Heart left ventricle (tissue), 16 donors: ENCODE measurements around the gene NAP1L4. TPM values are rescaled to one million over a fixed set of nuclear protein-coding genes. Genes with fewer than 3 reads are reported as not detected.
A peak's percentile ranks its signal among the peaks of the same experiment; 100 is the strongest.

Experiments
- ATAC-seq, 4 donors: fragments of 200-7000 bp; cut with Tn5 transposase; one replicate each; pipeline ENCODE4 v1.9.1; 2020 to 2022; ENCODE audit warnings: moderate library complexity in 4 of 4, mild to moderate bottlenecking in 3 of 4, moderate number of reproducible peaks in 1 of 4
- DNase-seq, 5 donors: peaks; one replicate each; pipeline ENCODE4 v3.0.0-alpha.2; 2020
- H3K27ac ChIP-seq, 12 donors: fragments of 200-600 bp; sonication (generic) in 4 of 12; one replicate each; pipeline versions ENCODE4 v1.5.0 to v1.8.0; 2016 to 2022; ENCODE audit warnings: mild to moderate bottlenecking in 2 of 12
- H3K27me3 ChIP-seq, 9 donors: fragments of 200-600 bp; sonication (generic) in 2 of 9; one replicate each; pipeline versions ENCODE4 v1.5.1 to v1.8.0; 2016 to 2022; ENCODE audit warnings: mild to moderate bottlenecking in 3 of 9
- H3K36me3 ChIP-seq, 9 donors: fragments of 200-600 bp; sonication (generic) in 2 of 9; one replicate each; pipeline versions ENCODE4 v1.5.0 to v1.8.0; 2018 to 2022; ENCODE audit warnings: mild to moderate bottlenecking in 2 of 9
- H3K4me1 ChIP-seq, 12 donors: fragments of 200-600 bp; sonication (generic) in 4 of 12; one replicate each; pipeline versions ENCODE4 v1.5.0 to v1.8.0; 2016 to 2022; ENCODE audit warnings: mild to moderate bottlenecking in 3 of 12
- H3K4me3 ChIP-seq, 12 donors: fragments of 200-600 bp; sonication (generic) in 4 of 12; one replicate each; pipeline versions ENCODE4 v1.5.0 to v1.8.0; 2017 to 2022; ENCODE audit warnings: mild to moderate bottlenecking in 9 of 12, moderate library complexity in 4 of 12
- H3K9me3 ChIP-seq, 12 donors: fragments of 200-600 bp; sonication (generic) in 4 of 12; one replicate each; pipeline versions ENCODE4 v1.5.0 to v1.8.0; 2016 to 2022; ENCODE audit warnings: mild to moderate bottlenecking in 1 of 12
- CTCF ChIP-seq, 12 donors: fragments of 200-600 bp; sonication (generic) in 4 of 12; IDR thresholded peaks; one replicate each; pipeline versions ENCODE4 v1.5.0 to v1.8.0; 2018 to 2022; ENCODE audit warnings: antibody characterized with exemption in 12 of 12, mild to moderate bottlenecking in 5 of 12
- POLR2A ChIP-seq, 2 donors: fragments of 450-650 bp; IDR thresholded peaks; one replicate each; pipeline ENCODE4 v1.6.1; 2017; ENCODE audit warnings: antibody characterized with exemption in 2 of 2, mild to moderate bottlenecking in 2 of 2, moderate library complexity in 2 of 2
- WGBS, 4 donors: extraction: QIAGEN DNeasy Blood & Tissue Kit in 2 of 4; methylation state at CpG; one replicate each; pipeline versions ENCODE4 v1.1.5 to v1.1.7; 2013 to 2018; 5-methylcytosine and 5-hydroxymethylcytosine counted together
- intact Hi-C, 10 donors: fragments of 100-400 bp; cut with DNase I; formaldehyde crosslinking; loops; one replicate each; pipeline versions ENCODE4 v1.11.1 to v1.14.2; 2022
- polyA plus RNA-seq, 2 donors: library from polyadenylated mRNA; stranded (reverse); fragments of 200-250 nt; gene quantifications; one replicate each; pipeline ENCODE4 v1.2.3, GENCODE V29; 2013
- total RNA-seq, 9 donors: library from RNA; depleted of rRNA in 2 of 9; stranded (reverse); fragments of >200 nt in 2 of 9; fragmentation: NEBNext Ultra II Directional in 3 of 9; extraction: Animal tissue kit (Norgen Biotek cat#: 25700) in 3 of 9; gene quantifications; one replicate each; pipeline versions ENCODE4 v1.1.0 to v1.2.4, GENCODE V29; 2016 to 2023
- donor health status: ischemic (EF 13 %, LVEDD 7.1; RV severe dilation, severe dysfunction).
- donor health status: healthy with polysubstance abuse.
- donor health status: DM: no; HTN: yes; CAD: no.
- donor health status: DM: no; HTN: no; CAD: no.
- donor health status: ischemic (EF 25% LVEDD 6.9; RV normal size, moderate dysfunction).
- donor health status: ischemic (EF 25% LVEDD 5.7; RV mildly dilated, moderate dysfunction).
- donor health status: healthy.
- donor health status: DM: yes; HTN: yes; CAD: no.
- donor health status: ischemic (EF 35%, LVEDD 5.7; RV mildly dilated, moderate dysfunction).
- donor health status: nonischemic (EF 11% LVEDD 7.7; RV severe dilation, severe dysfunction).
- donor health status: DM: yes; HTN: yes; CAD: no.
- donor health status: PGD.
- donor health status: ischemic (EF 29% LVEDD 5.4; RV normal size, mild dysfunction).
- donor health status: nonischemic (EF 23%, LVEDD 6.1; RV moderate dilation, normal function).

The NAP1L4 gene
- total and polyA plus RNA-seq, 11 donors: 119 to 216 (median 167) TPM

GRCh38 chr11:2916114-2916891 lies 75.8 kb downstream of the NAP1L4 start:
- peaks cover 0 to 52% (median 9%) of the 10 kb centered on the region in 12 donors for H3K4me1 ChIP-seq
- no peak for ATAC-seq
- no peak overlapping the region for H3K4me3 ChIP-seq
- H3K9me3 ChIP-seq: no peaks in the 10 kb centered on the region
- 83 to 88% (median 85%) methylated on average over 9 to 20 of the region's 20 CpGs for WGBS, 4 donors
- no peak for DNase-seq
- H3K36me3 ChIP-seq: no peaks in the 10 kb centered on the region
- peak overlapping the region in 1 of 12 donors; percentile 7 for H3K27ac ChIP-seq
- TF ChIP-seq POLR2A (IDR thresholded peaks at IDR 0.05) (no peak), CTCF (IDR thresholded peaks at IDR 0.05) (no peak)
- no peaks in the 10 kb centered on the region for H3K27me3 ChIP-seq
- intact Hi-C loops: no loop called here

GRCh38 chr11:2915473-2915872 lies 76.7 kb downstream of the NAP1L4 start:
- Histone ChIP-seq H3K36me3 (no peaks in the 10 kb centered on the region), H3K4me3 (no peak overlapping the region), H3K4me1 (peaks cover 0 to 54% (median 9%) of the 10 kb centered on the region in 12 donors), H3K27ac (peak overlapping the region in 1 of 12 donors; percentile 7), H3K9me3 (no peaks in the 10 kb centered on the region), H3K27me3 (no peaks in the 10 kb centered on the region)
- TF ChIP-seq CTCF (IDR thresholded peaks at IDR 0.05): no peak
- no peak for TF ChIP-seq POLR2A (IDR thresholded peaks at IDR 0.05)
- ATAC-seq (no peak), DNase-seq (no peak)
- intact Hi-C loops: no loop called here
- WGBS, 4 donors: 85 to 96% (median 90%) methylated on average over 4 to 11 of the region's 11 CpGs

GRCh38 chr11:2914455-2915195 lies 77.5 kb downstream of the NAP1L4 start:
- no peaks in the 10 kb centered on the region for H3K36me3 ChIP-seq
- ATAC-seq (peak; percentile 56 to 85 (median 68)), DNase-seq (peak; percentile 80 to 90 (median 86))
- H3K4me3 ChIP-seq: peak overlapping the region in 5 of 12 donors; percentile 2 to 29 (median 27)
- peaks cover 0 to 47% (median 9%) of the 10 kb centered on the region in 12 donors for H3K4me1 ChIP-seq
- no peaks in the 10 kb centered on the region for H3K9me3 ChIP-seq
- WGBS, 4 donors: 41 to 71% (median 47%) methylated on average over 7 to 18 of the region's 18 CpGs
- H3K27ac ChIP-seq: peak overlapping the region; percentile 43 to 81 (median 72)
- TF ChIP-seq CTCF (IDR thresholded peaks at IDR 0.05) (no peak), POLR2A (IDR thresholded peaks at IDR 0.05) (no peak)
- intact Hi-C loops: no loop called here
- H3K27me3 ChIP-seq: peaks cover 0 to 3% (median 0%) of the 10 kb centered on the region in 9 donors

GRCh38 chr11:2913776-2914175 lies 78.4 kb downstream of the NAP1L4 start:
- Histone ChIP-seq H3K4me1 (peaks cover 0 to 53% (median 12%) of the 10 kb centered on the region in 12 donors), H3K9me3 (no peaks in the 10 kb centered on the region), H3K27me3 (peaks cover 0 to 11% (median 0%) of the 10 kb centered on the region in 9 donors), H3K27ac (peak overlapping the region in 6 of 12 donors; percentile 54 to 81 (median 72)), H3K36me3 (no peaks in the 10 kb centered on the region), H3K4me3 (no peak overlapping the region)
- TF ChIP-seq POLR2A (IDR thresholded peaks at IDR 0.05) (no peak), CTCF (IDR thresholded peaks at IDR 0.05) (no peak)
- WGBS, 4 donors: 58 to 73% (median 64%) methylated on average over 8 to 9 of the region's 9 CpGs
- ATAC-seq (peak in 1 of 4 donors; percentile 1), DNase-seq (no peak)
- intact Hi-C loops: no loop called here
